Smooth muscle cell (in vitro differentiated cells): ENCODE data around the gene LRRC63. TPM values are rescaled to one million over a fixed set of nuclear protein-coding genes. Genes with fewer than 3 reads are reported as not detected.

ENCODE experiments used
- DNase-seq: peaks from one replicate; lab custom pipeline; 2025; ENCODE audit not compliant: unreplicated experiment; lab: John Stamatoyannopoulos, UW
- H2AFZ ChIP-seq: fragments of 200-600 bp; sonication (generic); 2 replicates; pipeline ENCODE4 v1.6.0; 2016; ENCODE audit warnings: antibody characterized with exemption, low read depth, mild to moderate bottlenecking
- H3F3A ChIP-seq: fragments of 200-600 bp; sonication (generic); 2 replicates; pipeline ENCODE4 v1.6.0; 2017; ENCODE audit warnings: antibody characterized with exemption, low read depth
- H3K27ac ChIP-seq: fragments of 200-600 bp; sonication (generic); 2 replicates; pipeline ENCODE4 v1.5.1; 2016; ENCODE audit warnings: low read depth, mild to moderate bottlenecking
- H3K27me3 ChIP-seq: fragments of 200-600 bp; sonication (generic); 2 replicates; pipeline ENCODE4 v1.6.1; 2016; ENCODE audit warnings: low read depth, mild to moderate bottlenecking
- H3K36me3 ChIP-seq: fragments of 200-600 bp; sonication (generic); 2 replicates; pipeline ENCODE4 v1.5.1; 2016; ENCODE audit warnings: low read depth
- H3K4me1 ChIP-seq: fragments of 200-600 bp; sonication (generic); 2 replicates; pipeline ENCODE4 v1.5.1; 2016; ENCODE audit warnings: low read depth
- H3K4me2 ChIP-seq: fragments of 200-600 bp; sonication (generic); 2 replicates; pipeline ENCODE4 v1.6.0; 2016; ENCODE audit warnings: mild to moderate bottlenecking
- H3K4me3 ChIP-seq: fragments of 200-600 bp; sonication (generic); 2 replicates; pipeline ENCODE4 v1.5.1; 2016; ENCODE audit warnings: mild to moderate bottlenecking
- H3K79me2 ChIP-seq: fragments of 200-600 bp; sonication (generic); 2 replicates; pipeline ENCODE4 v1.6.0; 2016; ENCODE audit warnings: low read depth, mild to moderate bottlenecking
- H3K9ac ChIP-seq: fragments of 200-600 bp; sonication (generic); 2 replicates; pipeline ENCODE4 v1.6.0; 2016; ENCODE audit warnings: low read depth
- H3K9me3 ChIP-seq: fragments of 200-600 bp; sonication (generic); replicated peaks from 2 replicates; pipeline ENCODE4 v1.5.1; 2016; ENCODE audit warnings: low read depth
- H4K20me1 ChIP-seq: fragments of 200-600 bp; sonication (generic); 2 replicates; pipeline ENCODE4 v1.6.0; 2016; ENCODE audit warnings: low read depth
- WGBS: methylation state at CpG from one replicate; pipeline ENCODE4 v1.1.7; 2016; ENCODE audit warnings: low lambda C conversion rate; 5-methylcytosine and 5-hydroxymethylcytosine counted together
- polyA plus RNA-seq: library from polyadenylated mRNA; unstranded; fragments of >200 nt; fragmentation: Nextera tagmentation; extraction: Ambion mirVana; gene quantifications from 2 replicates; pipeline ENCODE4 v1.2.1, GENCODE V29; 2016
- total RNA-seq: library from RNA; depleted of rRNA; stranded (reverse); fragments of >200 nt; gene quantifications from 2 replicates; pipeline ENCODE4 v1.2.3, GENCODE V29; 2014
- TF ChIP-seq, protein P1 (sequence below): fragments of 200-600 bp; sonication (generic); IDR thresholded peaks from 2 replicates; pipeline ENCODE4 v1.5.1; 2017; ENCODE audit warnings: borderline replicate concordance, mild to moderate bottlenecking, antibody characterized with exemption; ENCODE audit not compliant: insufficient read depth, poor library complexity, severe bottlenecking

LRRC63 gene
- total and polyA plus RNA-seq, 2 experiments from 2014 or later: 0.16 TPM; not detected in 1

DNA sequence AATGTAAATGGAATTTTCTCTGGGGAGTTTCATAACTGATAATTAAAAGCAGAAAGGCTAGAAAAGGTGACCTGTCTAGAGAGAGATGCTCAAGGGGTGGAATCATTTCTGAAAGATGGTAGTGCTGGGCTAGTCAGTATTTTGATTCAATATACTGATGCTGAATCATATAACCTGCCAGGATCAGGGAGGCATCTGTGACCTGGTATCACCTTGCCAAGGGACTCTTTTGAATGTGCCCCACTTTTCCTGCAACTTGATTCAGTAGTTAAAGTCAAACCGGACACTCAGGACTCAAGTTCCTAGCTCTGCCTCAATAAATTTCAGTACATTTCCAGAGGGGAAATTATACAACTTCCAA is 45.5 kb upstream of the LRRC63 start:
- H4K20me1 ChIP-seq: no peaks in the 10 kb centered on the region
- no peak overlapping the region for H2AFZ ChIP-seq
- H3K4me1 ChIP-seq: peaks cover 3% of the 10 kb centered on the region
- H3K79me2 ChIP-seq: no peaks in the 10 kb centered on the region
- no peaks in the 10 kb centered on the region for H3K27me3 ChIP-seq
- H3K4me3 ChIP-seq: no peak overlapping the region
- no peaks in the 10 kb centered on the region for H3K36me3 ChIP-seq
- no peaks in the 10 kb centered on the region for H3K9me3 ChIP-seq
- no peak for DNase-seq
- H3K4me2 ChIP-seq: no peak overlapping the region
- H3F3A ChIP-seq: no peaks in the 10 kb centered on the region
- TF ChIP-seq, protein P1, sequence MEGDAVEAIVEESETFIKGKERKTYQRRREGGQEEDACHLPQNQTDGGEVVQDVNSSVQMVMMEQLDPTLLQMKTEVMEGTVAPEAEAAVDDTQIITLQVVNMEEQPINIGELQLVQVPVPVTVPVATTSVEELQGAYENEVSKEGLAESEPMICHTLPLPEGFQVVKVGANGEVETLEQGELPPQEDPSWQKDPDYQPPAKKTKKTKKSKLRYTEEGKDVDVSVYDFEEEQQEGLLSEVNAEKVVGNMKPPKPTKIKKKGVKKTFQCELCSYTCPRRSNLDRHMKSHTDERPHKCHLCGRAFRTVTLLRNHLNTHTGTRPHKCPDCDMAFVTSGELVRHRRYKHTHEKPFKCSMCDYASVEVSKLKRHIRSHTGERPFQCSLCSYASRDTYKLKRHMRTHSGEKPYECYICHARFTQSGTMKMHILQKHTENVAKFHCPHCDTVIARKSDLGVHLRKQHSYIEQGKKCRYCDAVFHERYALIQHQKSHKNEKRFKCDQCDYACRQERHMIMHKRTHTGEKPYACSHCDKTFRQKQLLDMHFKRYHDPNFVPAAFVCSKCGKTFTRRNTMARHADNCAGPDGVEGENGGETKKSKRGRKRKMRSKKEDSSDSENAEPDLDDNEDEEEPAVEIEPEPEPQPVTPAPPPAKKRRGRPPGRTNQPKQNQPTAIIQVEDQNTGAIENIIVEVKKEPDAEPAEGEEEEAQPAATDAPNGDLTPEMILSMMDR: no peak
- no peak overlapping the region for H3K9ac ChIP-seq
- 95% methylated on average over 1 of the region's 1 CpG for WGBS
- peak overlapping the region; percentile 65 for H3K27ac ChIP-seq

DNA sequence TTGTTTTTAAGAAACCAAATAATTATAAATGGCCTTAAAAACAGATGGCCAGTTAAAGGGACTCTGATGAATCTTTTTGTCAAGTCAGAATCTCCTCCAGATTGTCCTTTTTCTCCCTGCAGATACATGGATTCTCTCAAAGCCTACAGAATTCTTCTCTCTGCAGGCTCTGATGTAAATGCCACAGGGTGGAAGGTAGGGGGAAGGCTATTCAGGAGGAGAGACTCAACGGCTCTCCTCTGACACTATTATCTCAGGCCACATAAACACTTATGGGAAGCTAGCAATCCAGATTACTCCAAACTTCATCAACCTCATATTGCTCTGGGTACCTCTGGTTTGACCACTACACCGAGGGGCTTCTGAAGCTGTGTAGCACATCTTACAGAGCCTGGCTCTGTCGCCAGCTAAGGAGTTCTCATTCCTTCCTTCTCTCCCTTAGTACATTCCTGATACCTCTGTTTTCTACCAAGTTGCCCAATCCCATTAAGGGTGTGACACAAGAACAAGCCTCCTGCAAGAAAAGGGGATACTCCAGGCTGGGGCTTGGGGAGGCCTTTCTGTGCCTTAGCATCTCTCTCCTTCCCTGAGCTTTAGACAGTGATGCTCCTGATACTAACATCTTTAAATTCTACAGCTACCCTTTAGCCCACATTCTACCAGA is 44.6 kb upstream of the LRRC63 start:
- Histone ChIP-seq H3F3A (no peaks in the 10 kb centered on the region), H3K79me2 (no peaks in the 10 kb centered on the region), H3K27me3 (no peaks in the 10 kb centered on the region), H3K4me2 (no peak overlapping the region), H2AFZ (no peak overlapping the region), H3K27ac (no peak overlapping the region), H3K9me3 (no peaks in the 10 kb centered on the region), H3K4me1 (peaks cover 3% of the 10 kb centered on the region), H3K9ac (no peak overlapping the region), H3K36me3 (no peaks in the 10 kb centered on the region), H3K4me3 (no peak overlapping the region), H4K20me1 (no peaks in the 10 kb centered on the region)
- 80% methylated on average over 3 of the region's 3 CpGs for WGBS
- TF ChIP-seq, protein P1: no peak
- DNase-seq: no peak

DNA sequence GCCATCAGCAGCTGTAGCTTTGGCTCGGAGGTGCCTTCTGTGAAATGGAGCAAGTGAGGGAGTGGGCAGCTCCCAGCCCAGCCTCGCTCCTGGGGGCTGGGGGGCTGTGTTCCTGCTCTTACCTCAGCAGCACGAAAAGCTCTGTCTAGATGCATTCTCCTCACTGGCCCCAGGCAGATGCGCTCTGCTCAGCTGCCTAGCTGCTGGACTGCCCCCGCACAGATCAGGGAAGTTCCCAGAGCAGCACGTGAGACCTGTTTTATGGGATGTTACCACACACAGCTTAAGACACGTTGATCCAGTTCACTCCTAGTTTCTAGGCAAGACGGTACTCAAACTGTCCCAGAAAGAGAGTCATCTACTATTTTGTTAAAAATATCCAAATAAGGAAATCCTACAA is 43.4 kb upstream of the LRRC63 start:
- no peaks in the 10 kb centered on the region for H3K79me2 ChIP-seq
- H4K20me1 ChIP-seq: no peaks in the 10 kb centered on the region
- no peak overlapping the region for H2AFZ ChIP-seq
- no peaks in the 10 kb centered on the region for H3K27me3 ChIP-seq
- H3K36me3 ChIP-seq: no peaks in the 10 kb centered on the region
- no peak overlapping the region for H3K9ac ChIP-seq
- no peaks in the 10 kb centered on the region for H3K9me3 ChIP-seq
- TF ChIP-seq, protein P1: no peak
- no peak overlapping the region for H3K27ac ChIP-seq
- H3K4me3 ChIP-seq: no peak overlapping the region
- WGBS: 41% methylated on average over 8 of the region's 8 CpGs
- peak; percentile 5 for DNase-seq
- H3K4me2 ChIP-seq: peak overlapping the region; percentile 34
- no peaks in the 10 kb centered on the region for H3F3A ChIP-seq
- peaks cover 3% of the 10 kb centered on the region for H3K4me1 ChIP-seq

DNA sequence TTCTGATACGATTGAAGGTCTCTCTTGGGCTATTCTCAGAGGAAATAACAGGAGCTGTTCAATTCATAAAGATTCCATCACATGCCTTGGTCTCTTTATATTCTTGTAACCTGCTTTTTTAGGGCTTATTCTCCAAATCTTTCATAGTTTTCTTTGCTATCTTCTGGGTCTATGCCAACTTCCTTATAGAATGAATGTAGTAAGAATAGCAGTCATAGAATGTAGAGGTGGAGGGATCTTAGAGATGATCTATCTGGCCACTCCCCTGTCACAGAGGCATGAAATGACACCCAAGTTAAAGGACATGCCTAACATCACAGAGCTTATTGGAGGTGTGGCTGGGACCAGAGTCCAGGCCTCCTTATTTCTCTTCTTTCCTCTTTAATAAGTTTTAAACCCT is 42.9 kb upstream of the LRRC63 start:
- H3K9ac ChIP-seq: no peak overlapping the region
- H3K27me3 ChIP-seq: no peaks in the 10 kb centered on the region
- WGBS: 68% methylated on average over 1 of the region's 1 CpG

More for the DNA sequence above, 42.9 kb upstream of the LRRC63 start:
- H3K36me3 ChIP-seq: no peaks in the 10 kb centered on the region
- DNase-seq: no peak
- H3K4me1 ChIP-seq: peaks cover 3% of the 10 kb centered on the region
- H2AFZ ChIP-seq: no peak overlapping the region
- H4K20me1 ChIP-seq: no peaks in the 10 kb centered on the region
- no peaks in the 10 kb centered on the region for H3K79me2 ChIP-seq
- TF ChIP-seq, protein P1: no peak
- no peak overlapping the region for H3K27ac ChIP-seq
- peak overlapping the region; percentile 34 for H3K4me2 ChIP-seq
- H3F3A ChIP-seq: no peaks in the 10 kb centered on the region
- H3K9me3 ChIP-seq: no peaks in the 10 kb centered on the region
- H3K4me3 ChIP-seq: no peak overlapping the region
